Left forelimb (tissue), 1 donor: ENCODE measurements around the gene BOLA2B.
"Not testable (repeated sequence)": the region's sequence is repeated elsewhere in the genome, so short reads cannot be mapped to it uniquely, and the experiment has no call there.

Experiments
- DNase-seq: peaks from one replicate; pipeline ENCODE4 v3.0.0-alpha.2; 2018; ENCODE audit warnings: low spot score

BOLA2B gene

GRCh38 chr16:30193615-30194014, at the start of gene BOLA2B, which contains the start of gene SLX1A:
Gene BOLA2B, minus strand, starts transcription at chr16:30193666. Its CDS starts 71 bp downstream, at chr16:30193595.
Gene SLX1A, plus strand, starts transcription at chr16:30193875. Its CDS starts 210 bp downstream, at chr16:30194085.
- DNase-seq = not testable (repeated sequence)

DNA sequence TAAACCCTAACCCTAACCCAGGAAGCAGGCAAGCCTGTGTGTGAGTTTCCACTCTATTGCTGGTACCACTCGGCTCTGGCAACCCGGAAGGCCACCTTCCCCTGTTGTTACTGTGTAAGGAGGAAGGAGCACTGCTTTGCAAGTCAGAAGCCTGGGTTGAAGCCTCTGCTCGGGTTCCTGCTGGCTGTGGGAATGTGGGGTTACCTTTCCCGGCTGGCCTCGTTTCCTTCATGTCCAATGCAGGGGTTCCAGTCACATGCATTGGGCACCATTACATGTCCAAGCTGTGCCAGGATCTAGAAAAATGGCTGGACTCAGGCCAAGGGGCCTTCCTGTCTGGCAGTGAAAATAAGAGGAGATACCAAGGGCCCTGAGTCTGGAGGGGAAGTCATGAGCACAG, 23.6 kb upstream of the BOLA2B start:
- not testable (repeated sequence) for DNase-seq

GRCh38 chr16:30211414-30211813, 17.9 kb upstream of the BOLA2B start:
- DNase-seq = not testable (repeated sequence)

DNA sequence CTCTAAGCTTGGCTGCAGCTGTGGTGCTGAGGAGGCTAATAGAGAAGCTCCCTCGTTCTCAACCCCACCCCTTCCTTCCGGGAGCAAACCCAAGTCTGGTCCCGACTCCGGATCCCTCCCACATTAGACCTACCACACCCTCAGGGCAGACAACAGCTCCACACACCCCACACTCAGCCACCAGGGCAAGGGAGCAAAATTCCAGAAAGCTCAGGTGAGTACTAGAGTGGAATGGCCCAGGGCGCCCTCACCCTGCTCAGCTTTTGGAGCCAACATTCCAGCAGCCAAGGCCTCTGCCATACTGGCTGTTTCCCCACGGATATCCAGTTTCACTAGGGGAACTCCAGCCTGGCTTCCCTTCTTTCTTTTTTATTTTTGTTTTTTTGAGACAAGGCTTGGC, 15.6 kb upstream of the BOLA2B start:
- DNase-seq = not testable (repeated sequence)

GRCh38 chr16:30207063-30207704, 13.7 kb upstream of the BOLA2B start:
- DNase-seq = not testable (repeated sequence)

DNA sequence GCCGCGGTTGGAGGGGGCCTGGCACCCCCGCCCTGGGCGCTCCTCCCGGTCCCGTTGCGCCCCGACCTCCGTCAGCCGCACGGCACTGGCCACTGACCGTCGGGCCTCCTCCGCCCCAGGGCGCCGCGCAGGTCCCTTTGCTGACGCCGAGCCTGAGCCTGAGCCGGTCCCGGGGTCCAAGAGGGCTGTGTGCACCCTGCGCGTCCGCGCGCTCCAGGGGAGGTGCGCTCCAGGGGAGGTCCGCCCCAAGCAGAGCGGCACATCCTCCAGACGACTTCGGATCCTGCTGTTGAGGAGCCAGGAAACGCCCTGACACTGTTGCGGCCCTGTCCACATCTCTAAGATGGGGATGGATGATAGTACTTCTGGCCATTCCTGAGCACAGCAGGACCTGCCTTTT, 12.8 kb upstream of the BOLA2B start:
- DNase-seq = not testable (repeated sequence)

GRCh38 chr16:30205541-30206236, 12.2 kb upstream of the BOLA2B start:
- DNase-seq = not testable (repeated sequence)

GRCh38 chr16:30199608-30200343, 6.3 kb upstream of the BOLA2B start:
- not testable (repeated sequence) for DNase-seq

DNA sequence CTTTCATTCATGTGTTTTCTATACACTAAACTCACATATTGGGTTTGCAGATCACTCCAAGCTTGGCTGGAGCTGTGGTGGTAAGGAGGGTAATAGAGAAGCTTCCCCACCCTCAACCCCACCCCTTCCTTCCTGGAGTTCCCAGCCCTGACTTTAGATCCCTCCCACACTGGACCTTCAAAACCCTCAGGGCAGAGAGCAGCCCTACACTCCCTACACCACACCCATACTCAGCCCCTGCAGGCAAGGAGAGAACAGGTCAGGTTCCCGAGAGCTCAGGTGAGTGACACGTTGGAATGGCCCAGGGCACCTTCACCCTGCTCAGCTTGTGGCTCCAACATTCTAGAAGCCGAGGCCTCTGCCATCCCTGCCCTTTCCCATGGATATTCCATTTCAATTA, 5.6 kb upstream of the BOLA2B start, which contains the start of gene SULT1A3:
Gene SULT1A3, plus strand, starts transcription at position 207 of the 400 bp plus-strand sequence. CDS start 1,474 bp downstream, outside the sequence.
- not testable (repeated sequence) for DNase-seq

DNA sequence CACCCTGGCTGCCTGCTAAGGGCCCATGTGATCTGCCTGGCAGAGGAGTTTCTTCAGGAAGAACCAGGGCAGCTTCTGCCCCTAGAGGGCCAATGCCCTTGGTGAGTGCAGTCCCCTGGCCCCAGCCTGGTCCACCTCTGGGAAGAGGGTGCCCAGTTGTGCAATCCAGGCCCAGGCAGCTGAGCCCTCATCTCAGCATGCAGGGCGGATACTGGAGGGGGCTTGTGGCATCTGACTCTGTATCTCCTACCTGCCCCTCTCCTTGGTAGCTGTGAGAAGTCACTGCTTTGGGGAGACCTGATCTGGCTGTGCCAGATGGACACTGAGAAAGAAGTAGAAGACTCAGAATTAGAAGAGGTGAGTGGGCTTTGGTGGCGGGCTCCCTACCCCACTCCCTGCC, 3.5 kb upstream of the BOLA2B start:
- DNase-seq = not testable (repeated sequence)

- DNase-seq = not testable (repeated sequence)
Measured at GRCh38 chr16:30194172-30194925, 883 bp upstream of the BOLA2B start.

DNA sequence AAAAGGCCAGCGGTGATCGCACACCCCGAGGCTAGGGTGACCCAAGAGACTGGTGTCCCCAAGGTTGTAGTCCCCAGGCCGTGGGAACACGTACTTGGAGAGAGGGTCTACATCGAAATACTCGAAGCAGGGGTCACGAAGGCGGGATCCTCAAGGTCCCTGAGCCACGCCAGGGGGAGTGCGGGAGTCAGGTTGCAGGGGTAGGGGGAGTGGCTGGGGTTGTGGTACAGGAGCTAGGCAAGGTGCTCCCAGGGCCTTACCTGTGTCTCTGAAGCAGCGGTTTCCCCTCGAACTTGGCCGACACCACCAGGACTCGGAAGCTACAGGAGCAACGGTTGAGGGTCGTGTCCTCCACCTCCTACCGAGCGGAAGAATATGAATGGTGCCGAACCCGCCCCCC, 368 bp downstream of the BOLA2B start:
- DNase-seq = not testable (repeated sequence)

- DNase-seq = not testable (repeated sequence)
Measured at GRCh38 chr16:30191158-30191557, 2.3 kb downstream of the BOLA2B start.

DNA sequence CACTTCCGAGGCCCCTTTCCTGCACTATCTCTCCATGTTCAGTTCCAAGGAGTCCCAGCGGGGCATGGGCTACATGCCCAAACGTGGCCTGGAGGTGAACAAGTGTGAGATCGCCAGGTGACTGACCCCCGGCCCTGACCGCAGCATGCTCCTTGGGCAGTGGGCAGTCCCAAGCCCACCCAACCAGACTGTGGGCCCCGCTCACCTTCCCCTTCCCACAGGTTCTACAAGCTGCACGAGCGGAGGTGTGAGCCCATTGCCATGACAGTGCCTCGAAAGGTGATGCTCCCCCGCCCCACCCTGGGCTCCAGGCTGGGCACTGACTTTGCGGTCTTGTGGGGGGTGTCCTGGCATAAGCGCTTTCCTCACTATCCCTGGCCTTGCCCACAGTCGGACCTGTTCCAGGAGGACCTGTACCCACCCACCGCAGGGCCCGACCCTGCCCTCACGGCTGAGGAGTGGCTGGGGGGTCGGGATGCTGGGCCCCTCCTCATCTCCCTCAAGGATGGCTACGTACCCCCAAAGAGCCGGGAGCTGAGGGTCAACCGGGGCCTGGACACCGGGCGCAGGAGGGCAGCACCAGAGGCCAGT, 5.4 kb downstream of the BOLA2B start:
- no peak for DNase-seq

GRCh38 chr16:30187556-30187865, 6.0 kb downstream of the BOLA2B start:
- no peak for DNase-seq

DNA sequence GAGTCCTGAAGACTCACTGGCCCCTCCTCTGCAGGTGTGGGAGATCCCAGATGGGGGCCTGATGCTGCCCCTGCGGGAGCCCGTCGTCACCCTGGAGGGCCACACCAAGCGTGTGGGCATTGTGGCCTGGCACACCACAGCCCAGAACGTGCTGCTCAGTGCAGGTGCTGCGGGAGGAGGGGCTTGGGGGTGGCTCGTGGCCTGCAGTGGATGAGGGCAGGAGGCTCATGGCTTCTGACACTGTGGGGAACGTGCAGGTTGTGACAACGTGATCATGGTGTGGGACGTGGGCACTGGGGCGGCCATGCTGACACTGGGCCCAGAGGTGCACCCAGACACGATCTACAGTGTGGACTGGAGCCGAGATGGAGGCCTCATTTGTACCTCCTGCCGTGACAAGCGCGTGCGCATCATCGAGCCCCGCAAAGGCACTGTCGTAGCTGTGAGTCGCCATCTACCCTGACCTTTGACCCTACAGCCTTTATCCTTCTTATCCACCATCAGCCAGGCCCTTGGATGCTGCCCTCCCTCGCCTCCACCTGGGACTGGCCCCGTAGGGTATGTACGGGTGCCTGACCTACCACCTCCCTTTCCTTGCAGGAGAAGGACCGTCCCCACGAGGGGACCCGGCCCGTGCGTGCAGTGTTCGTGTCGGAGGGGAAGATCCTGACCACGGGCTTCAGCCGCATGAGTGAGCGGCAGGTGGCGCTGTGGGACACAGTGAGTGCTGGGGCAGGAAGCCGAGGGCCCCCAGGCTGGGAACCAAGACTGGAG, 6.5 kb downstream of the BOLA2B start:
- no peak for DNase-seq

DNA sequence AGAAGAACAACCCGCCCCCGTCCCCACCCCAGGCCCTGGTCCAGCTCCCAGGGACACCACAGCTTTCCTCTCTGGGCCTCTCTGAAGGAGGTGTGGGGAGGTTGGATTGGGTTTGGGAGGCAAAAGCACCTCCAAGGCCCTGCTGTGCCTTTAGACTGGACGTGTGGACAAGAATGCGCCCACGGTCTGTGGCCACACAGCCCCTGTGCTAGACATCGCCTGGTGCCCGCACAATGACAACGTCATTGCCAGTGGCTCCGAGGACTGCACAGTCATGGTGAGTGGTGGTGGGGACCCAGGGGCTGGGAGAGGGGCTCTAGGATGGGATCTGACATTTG, 7.1 kb downstream of the BOLA2B start:
- no peak for DNase-seq

DNA sequence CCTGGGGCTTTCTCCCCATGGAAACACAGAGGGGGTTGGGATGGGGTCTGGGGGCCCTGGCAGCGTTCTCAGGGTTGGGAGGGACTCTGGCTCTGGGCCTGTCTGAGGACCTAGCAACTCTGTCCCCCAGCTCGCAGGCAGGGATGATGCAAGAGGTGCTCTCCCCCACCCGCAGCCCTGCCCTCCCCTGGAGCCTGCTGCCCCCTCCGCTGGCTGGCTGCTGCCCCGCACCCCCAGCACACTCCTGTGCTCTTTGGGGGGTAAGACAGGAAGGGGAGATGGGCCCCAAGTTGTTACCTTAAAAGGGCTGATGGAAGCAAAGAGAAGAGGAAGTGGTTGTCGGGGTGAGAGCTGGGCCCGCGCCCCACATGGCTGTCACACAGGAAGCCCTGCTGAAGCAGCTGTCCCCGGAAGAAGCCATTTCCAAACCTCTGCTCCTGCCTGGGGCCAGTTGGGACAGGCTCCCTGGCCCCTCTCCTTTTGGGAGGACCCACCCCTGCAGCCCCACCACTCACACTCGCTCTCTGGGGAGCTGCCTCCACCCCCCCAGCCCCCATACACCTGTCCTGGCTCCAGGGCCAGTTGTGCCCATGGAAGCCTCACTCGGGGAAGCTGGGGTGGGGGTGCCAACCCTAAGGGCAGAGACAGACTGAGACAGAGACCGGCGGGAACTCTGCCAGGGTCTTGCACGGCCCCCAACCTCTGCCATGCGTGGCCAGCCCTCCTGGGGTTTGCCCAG, 7.6 kb downstream of the BOLA2B start:
- DNase-seq = no peak

DNA sequence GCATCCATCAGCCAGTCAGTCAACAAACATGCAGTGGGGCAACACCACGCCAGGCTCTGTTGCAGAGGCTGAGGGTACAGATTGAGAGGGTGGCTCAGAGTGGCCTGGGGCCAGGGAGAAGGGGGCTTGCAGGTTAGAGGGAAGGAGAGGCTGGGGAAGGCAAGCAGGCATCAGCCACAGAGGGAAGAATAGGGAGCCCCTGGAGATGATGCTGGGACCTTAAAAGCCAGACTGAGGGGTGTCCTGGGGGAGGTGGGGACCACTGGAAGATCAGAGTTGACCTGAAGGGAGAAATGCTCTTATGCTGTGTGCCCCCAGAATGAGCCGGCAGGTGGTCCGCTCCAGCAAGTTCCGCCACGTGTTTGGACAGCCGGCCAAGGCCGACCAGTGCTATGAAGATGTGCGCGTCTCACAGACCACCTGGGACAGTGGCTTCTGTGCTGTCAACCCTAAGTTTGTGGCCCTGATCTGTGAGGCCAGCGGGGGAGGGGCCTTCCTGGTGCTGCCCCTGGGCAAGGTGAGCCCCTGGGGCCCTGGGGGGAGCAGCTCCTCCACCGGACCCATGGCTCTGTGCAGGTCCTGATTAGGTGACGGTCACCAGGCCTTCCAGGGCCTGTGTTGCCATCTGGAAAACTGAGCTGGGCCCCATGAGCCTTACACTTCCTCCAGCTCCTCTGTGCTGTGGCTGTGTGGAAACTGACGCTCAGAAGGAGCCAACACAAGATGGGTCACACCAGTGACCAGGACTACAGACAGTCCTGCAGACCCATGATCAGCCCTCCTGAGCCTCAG, 8.4 kb downstream of the BOLA2B start:
- no peak for DNase-seq
